Activated T-helper 17 cell treated with anti-CD3 and anti-CD28 coated beads, Interleukin-2, amount 50 U/mL, for 72 hours (primary cell): ENCODE measurements around the gene FOXI1. TPM values are rescaled to one million over a fixed set of nuclear protein-coding genes. Genes with fewer than 3 reads are reported as not detected.

Experiments
- total RNA-seq, 2 donors: library from RNA; stranded (reverse); gene quantifications; one replicate each; pipeline ENCODE4 v1.2.3, GENCODE V29; 2022

FOXI1 gene
- total RNA-seq, 2 donors from 2014 or later, result not detected

Other genes starting within 250 kb of the FOXI1 start
- not detected for gene INSYN2B, start 125.4 kb upstream of the FOXI1 start, total RNA-seq
- not detected for gene C5orf58, start 127.1 kb downstream of the FOXI1 start, total RNA-seq
- gene LCP2, start 191.9 kb downstream of the FOXI1 start, total RNA-seq, result 100 to 1,000 TPM; 202 to 204 TPM